H1 (cell line): ENCODE data around the gene PRR23E.

Experiments
- CHD2 ChIP-seq: IDR thresholded peaks from 2 replicates; pipeline ENCODE4 v1.6.1; 2012; ENCODE audit warnings: low read length, improper control_type of control experiment
- EZH2 ChIP-seq: fragments of 200-600 bp; sonication (generic); IDR thresholded peaks from 2 replicates; pipeline ENCODE4 v1.7.1; 2012; ENCODE audit warnings: low read depth, mild to moderate bottlenecking, moderate library complexity, low read length, inconsistent platforms; ENCODE audit not compliant: severe bottlenecking
- FOSL1 ChIP-seq: IDR thresholded peaks from 2 replicates; pipeline ENCODE4 v1.6.1; 2011; ENCODE audit warnings: mild to moderate bottlenecking, low read depth, low read length, moderate library complexity; ENCODE audit not compliant: insufficient read depth
- GABPA ChIP-seq: IDR thresholded peaks from 2 replicates; pipeline ENCODE4 v1.6.1; 2011; ENCODE audit warnings: mild to moderate bottlenecking, low read length, moderate library complexity, borderline replicate concordance; ENCODE audit not compliant: insufficient read depth
- JUN ChIP-seq: IDR thresholded peaks from 2 replicates; pipeline ENCODE4 v1.6.1; 2011; ENCODE audit warnings: low read depth, mild to moderate bottlenecking, improper control_type of control experiment, low read length
- POLR2A ChIP-seq, 2 experiments: IDR thresholded peaks; 1 replicate in 1 of 2; 2 replicates in 1 of 2; pipeline ENCODE4 v1.6.1; 2011; ENCODE audit warnings: low read depth in 2 of 2, low read length in 2 of 2, mild to moderate bottlenecking in 2 of 2; ENCODE audit errors: control extremely low read depth in 1 of 2
- POLR2AphosphoS5 ChIP-seq: IDR thresholded peaks from 2 replicates; pipeline ENCODE4 v1.6.1; 2011; ENCODE audit warnings: low read depth, low read length
- SIX5 ChIP-seq: IDR thresholded peaks from 2 replicates; pipeline ENCODE4 v1.6.1; 2011; ENCODE audit warnings: mild to moderate bottlenecking, low read depth, low read length
- SP1 ChIP-seq: IDR thresholded peaks from 2 replicates; pipeline ENCODE4 v1.6.1; 2011; ENCODE audit warnings: low read depth, low read length
- TF ChIP-seq, protein P1 (sequence below), 3 experiments: IDR thresholded peaks; 1 replicate in 2 of 3; 2 replicates in 1 of 3; pipeline versions ENCODE4 v1.5.1 to v1.6.1; 2011; ENCODE audit warnings: low read length in 3 of 3, mild to moderate bottlenecking in 3 of 3, inconsistent platforms in 2 of 3, low read depth in 1 of 3, moderate library complexity in 1 of 3; ENCODE audit not compliant: insufficient read depth in 1 of 3; ENCODE audit errors: control extremely low read depth in 1 of 3

DNA sequence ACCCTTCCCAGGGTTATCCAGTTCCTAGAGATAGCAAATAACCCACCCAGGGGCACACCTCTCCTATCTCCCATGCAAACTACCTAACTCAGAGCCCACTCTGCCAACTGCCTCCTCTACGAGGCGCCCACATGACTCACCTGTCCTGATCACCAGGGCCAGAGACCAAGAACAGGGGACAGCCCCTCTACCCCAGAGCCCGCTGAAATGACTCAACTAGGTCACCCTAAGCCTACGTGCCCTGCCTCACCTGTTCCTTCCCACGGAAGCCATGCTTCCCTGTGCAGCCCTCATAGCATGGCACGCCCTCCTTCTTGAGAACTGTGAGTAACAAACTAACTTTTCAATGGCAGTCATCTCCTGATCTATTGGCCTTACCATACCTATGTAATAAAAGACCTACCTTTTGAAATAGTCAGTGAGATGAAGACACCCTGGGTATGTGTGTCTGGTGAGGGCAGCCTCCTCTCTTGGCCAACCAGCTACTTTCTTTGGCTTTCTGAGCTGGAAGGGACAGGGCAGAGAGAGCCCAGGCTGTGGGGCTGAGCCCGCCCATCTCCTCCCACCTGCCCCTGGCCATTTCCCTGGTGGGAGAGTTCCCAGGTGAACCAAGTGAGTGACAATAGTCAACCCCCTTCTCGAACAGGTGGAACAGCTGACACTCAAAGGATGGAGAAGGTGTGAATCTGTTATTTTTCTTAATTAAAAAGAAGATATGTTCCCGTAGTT, 25.5 kb upstream of the PRR23E start:
- TF ChIP-seq, protein P1, sequence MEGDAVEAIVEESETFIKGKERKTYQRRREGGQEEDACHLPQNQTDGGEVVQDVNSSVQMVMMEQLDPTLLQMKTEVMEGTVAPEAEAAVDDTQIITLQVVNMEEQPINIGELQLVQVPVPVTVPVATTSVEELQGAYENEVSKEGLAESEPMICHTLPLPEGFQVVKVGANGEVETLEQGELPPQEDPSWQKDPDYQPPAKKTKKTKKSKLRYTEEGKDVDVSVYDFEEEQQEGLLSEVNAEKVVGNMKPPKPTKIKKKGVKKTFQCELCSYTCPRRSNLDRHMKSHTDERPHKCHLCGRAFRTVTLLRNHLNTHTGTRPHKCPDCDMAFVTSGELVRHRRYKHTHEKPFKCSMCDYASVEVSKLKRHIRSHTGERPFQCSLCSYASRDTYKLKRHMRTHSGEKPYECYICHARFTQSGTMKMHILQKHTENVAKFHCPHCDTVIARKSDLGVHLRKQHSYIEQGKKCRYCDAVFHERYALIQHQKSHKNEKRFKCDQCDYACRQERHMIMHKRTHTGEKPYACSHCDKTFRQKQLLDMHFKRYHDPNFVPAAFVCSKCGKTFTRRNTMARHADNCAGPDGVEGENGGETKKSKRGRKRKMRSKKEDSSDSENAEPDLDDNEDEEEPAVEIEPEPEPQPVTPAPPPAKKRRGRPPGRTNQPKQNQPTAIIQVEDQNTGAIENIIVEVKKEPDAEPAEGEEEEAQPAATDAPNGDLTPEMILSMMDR (IDR thresholded peaks at IDR 0.05; ENCODE audit: control extremely low read depth in 1 of 3, insufficient read depth in 1 of 3, low read depth in 1 of 3, low read length in 3 of 3), result no peak
- TF ChIP-seq CHD2 (no peak), SIX5 (no peak), JUN (no peak), GABPA (no peak), POLR2A (IDR thresholded peaks at IDR 0.05; ENCODE audit: control extremely low read depth in 1 of 2, low read depth in 2 of 2, low read length in 2 of 2) (no peak), SP1 (no peak), POLR2AphosphoS5 (no peak), EZH2 (no peak), FOSL1 (no peak)
